GM21825 (cell line): ENCODE measurements around the gene SHISA2.

Experiments
- ATAC-seq: cut with Tn5 transposase; IDR thresholded peaks from one replicate; pipeline ENCODE4 v1.9.1; 2021; ENCODE audit warnings: mild to moderate bottlenecking, moderate library complexity; ENCODE audit not compliant: unreplicated experiment

The SHISA2 gene

DNA sequence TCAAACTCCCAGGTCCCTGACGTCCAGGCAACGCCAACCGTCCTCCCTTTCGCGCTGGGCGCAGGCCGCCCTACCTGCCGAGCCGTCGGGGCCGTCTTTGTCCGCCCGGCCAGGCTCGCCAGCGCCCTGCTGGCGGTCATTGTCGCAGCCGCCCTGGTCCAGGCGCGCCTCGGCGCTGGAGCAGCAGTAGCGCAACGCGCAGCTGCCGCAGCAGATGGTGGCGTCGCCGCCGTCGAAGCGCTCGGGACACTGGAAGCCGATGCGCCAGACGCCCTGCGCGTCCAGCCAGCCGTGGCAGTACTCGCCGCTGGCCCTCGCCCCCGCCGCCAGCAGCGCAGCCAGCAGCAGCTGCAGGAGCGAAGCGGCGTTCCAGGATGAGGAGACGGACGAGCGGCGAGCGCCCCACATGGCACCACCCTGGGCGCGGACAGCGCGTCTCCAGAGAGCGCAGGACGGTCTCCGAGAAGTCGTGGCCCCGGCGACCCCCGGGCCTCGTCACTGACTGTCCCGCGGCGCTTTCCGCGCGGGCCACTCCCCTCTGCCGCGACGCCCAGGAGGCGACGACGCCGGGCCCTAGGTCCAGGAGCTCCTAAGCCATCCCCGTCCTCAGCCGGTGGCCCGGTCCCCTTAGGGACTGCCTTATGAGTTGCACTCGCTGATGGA is 1.1 kb downstream of the SHISA2 start:
- ATAC-seq: no peak

DNA sequence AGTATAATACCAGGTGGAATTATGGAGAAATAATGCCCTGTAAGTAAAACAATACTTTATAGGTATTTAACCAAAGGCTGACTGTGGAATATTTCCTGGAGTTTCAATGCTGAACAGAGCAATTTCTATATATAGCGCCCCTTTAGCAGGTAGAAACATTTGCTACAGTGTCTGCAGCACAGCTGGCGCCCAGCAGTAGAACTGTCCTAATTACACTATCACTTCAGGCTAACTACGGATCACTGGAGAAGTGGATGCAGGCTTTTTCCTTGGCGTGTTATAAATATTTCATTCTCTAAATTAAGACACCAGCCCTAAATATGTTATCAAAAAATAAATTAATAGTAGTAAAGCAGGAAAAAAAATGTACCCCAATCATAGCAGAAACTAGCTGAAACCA is 3.1 kb downstream of the SHISA2 start:
- no peak for ATAC-seq

DNA sequence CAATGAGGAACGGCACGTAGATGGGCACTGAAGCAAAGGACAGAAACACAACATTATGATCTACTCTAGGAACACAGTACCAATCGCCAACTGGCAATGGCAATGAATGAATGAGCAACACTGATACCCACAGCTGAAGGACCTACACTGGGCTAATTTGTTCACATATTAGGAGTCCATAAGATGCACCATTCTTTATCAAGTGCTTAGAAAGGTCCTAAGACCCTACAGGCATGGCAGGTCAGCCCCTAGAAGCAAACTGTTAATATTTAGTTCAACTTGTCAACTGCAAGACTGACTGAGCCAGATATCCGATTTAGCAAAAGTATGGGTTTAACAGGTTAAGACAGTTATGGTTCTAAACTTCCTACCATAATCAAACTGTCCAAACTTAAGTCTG is 4.8 kb downstream of the SHISA2 start:
- no peak for ATAC-seq

DNA sequence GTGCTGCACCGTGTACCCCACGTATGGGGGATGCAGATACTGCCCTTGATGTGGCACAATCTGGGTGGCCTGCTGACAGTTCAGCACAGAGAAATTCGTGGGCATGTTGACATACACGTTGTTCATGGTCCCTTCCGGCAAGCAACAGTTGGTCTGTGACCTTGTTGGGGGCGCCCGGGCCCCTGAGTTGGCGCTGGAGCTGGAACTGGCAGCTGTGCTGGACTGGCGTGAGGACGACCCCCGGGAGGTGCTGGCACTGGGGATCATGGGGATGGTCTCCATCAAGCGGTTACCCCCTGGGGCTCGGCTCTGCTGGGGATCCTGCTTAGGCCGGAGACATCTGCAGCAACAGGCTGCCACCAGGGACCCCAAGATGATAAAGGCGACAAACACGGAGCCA is 5.2 kb downstream of the SHISA2 start:
- ATAC-seq: no peak

DNA sequence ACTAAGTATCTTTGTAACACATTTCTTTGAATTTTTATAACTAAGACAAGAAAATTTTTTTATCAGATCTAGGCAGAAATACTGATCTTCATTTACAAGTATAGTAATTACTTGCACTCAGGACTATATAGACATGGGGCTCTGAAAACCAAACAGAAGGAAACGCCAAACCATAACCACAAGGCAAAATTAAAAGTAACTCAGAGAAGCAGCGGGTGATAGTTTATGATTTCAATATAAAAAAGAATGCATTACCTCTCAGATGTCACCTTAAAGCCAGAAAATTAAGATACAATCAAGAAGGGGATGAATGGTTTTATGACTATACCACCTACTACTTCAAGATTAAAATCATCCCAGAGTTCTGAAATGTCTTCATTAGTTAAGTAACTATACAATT is 6.7 kb downstream of the SHISA2 start:
- ATAC-seq: no peak

DNA sequence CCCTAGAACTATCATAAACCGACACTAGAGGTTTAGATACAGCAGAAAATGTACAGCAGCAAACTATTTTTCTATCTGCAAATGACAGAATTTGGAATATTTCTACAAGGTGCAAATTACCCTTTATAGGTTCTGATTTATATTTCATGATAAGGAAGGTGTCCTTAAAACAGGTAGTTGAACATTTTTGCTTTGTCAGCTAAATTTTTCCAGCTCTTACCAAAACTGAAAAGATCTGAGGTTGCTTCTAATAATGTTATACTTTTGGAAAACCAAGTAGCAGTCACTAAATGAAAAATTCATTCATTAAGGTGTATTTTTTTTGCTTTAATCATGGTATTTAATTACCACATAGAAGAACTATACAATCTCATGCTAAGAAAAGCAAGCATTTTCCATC is 9.0 kb downstream of the SHISA2 start:
- ATAC-seq: no peak

DNA sequence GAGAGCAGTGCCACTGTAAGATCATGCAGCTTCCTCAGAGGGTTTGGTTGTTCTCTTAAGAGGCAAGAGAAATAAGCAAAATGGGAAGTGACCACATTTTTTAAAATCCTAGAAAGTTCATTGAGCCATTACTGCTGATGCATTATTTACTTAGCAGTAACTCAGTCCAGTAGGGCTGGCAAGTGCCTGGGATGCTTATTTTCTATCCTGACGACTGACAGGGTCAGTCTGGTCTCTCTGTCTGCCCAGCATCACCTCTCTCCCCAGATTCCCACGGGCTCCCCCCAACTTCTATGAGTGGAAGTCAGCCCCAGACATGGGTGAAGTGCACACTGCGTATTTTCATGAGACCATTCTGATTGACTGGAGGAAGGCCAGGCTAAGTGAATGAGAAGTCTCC is 10.4 kb downstream of the SHISA2 start:
- ATAC-seq: no peak

DNA sequence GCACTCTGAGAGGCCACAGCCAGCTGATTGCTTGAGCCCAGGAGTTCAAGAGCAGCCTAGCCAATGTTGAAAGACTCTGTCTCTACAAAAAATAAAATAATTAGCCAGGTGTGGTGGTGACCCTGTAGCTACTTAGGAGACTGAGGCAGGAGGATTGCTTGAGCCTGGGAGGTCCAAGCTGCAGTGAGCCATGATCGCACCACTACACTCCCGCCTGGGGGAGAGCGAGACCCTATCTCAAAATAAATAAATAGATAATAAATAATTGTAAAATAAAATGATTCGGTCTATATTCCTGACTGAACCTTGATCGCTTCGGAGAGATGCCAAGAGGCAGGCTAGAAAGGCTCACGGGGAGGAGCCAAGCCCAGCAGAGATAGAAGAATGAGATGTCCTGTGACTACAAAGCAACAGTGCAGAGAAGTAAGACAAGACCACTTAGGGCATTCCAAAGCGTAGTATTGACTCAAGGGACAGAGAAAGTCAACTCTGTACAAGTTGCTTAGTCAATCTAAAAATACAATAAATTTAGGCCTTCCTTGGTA is 12.8 kb downstream of the SHISA2 start:
- no peak for ATAC-seq

DNA sequence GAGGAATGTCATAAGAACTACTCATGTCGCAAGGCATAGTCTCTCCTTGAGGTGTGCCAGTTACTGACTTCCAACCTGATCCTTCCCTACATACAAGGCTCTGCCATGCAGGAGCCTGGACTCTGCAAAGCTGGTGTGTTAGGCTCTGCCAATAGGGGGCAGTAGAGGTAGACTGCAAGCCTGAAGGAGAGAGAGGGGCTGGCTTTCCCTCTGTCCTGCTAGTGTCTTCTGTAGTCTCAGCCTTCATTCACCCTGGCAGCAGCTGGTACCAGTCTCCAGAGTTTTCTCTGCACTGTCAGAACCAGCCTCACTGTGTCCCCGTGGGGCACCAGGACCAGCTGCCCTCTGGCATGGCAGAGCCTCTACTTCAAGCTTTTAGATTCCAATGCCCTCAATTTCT is 14.5 kb downstream of the SHISA2 start:
- ATAC-seq: no peak

DNA sequence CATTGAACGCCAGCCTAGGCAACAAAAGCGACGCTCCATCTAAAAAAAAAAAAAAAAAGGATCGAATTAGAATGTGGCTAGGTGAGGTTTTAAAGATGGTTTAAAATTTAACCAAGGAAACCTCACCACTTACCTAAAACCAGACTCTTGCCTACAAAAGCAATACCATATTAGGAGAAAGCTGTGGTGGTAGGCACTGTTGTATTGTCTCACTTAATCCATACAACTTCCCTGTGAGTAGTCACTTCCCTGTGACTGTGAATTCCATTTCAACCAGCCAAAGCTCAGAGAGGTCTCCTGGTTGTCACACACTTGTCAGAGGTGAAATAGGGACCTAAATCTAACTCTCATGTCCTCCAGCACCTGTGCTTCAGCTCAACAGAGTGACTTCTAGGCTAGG is 15.4 kb downstream of the SHISA2 start:
- no peak for ATAC-seq

DNA sequence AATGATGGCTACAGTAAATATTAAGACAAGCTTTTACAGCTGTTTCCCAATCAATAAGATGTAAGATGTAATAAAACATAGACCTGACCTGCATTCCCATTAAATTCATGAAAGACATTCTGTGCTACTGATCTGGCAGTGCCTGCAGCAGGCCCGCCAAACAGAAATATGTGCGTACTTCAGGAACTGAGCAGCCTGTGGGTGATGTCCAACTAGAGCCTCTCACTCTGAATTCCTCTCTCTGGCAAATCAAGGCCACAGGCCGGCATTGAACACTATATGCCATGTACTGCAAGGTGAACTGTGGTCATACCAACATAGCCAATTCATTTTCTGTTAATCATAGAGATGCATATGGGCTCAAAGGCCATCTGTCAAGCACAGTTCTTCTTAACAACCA is 17.8 kb downstream of the SHISA2 start:
- no peak for ATAC-seq

DNA sequence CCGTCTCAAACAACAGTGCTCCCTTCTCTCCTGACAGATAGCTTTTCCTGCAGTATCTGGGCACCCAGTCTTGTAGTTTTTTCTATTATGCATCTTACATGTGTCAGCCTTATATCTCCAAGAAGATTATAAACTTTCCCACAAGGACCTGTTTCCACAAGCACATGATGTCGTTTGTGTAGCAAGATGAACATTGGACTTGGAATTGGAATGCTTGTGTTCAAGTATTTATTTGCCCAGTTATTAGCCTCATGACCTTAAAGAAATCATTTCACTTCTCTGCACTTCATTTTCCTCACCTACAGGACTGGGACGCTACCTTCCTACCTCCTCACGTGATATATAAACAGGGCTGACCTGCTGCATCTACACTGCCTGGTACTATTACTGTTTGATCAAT is 21.5 kb downstream of the SHISA2 start:
- ATAC-seq: no peak

DNA sequence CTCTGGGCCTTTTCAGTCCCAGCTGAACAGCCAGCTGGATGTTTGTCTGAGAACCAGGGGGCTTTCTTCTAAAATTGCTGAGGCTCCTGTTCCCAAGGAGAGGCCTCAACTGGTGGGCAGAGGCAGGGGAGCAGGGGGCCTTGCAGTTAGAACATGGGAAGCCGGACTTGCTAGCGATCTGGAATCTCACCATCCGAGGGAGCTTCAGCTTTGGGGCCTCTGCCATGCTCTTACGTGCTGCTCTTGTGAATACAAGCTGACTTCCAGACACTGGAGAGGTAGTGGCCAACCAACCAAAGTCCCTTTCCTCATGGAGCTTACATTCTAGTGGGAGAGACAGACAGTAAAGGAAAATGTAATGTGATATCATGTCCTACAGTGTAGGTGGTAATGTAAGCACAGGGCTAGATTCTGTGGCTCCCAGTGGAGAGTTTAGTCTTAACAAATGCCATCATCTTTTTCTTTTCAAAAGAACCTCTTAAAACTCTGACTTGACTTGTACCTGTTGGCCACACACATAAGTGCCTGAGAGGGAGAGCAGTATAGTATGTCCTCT is 22.2 kb downstream of the SHISA2 start:
- no peak for ATAC-seq

DNA sequence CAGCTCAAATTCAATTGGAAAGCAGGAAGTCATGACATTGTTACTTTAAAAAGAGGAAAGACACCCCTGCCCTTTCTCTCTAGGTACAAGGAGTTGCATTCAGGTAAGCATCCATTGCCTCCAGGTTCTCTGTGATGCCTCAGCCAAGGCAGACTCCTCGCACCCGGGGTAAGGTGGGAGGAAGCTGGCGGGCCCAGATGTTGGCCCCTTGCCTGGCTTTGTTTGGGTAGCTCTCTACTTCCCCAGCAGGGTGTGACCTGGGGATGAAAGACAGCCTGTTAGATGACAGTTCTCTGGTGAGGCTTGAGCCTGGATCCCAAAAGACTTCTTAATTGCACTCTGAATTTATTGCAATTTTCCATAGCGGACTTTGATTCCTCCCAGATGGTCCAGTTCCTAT is 25.6 kb downstream of the SHISA2 start:
- no peak for ATAC-seq

DNA sequence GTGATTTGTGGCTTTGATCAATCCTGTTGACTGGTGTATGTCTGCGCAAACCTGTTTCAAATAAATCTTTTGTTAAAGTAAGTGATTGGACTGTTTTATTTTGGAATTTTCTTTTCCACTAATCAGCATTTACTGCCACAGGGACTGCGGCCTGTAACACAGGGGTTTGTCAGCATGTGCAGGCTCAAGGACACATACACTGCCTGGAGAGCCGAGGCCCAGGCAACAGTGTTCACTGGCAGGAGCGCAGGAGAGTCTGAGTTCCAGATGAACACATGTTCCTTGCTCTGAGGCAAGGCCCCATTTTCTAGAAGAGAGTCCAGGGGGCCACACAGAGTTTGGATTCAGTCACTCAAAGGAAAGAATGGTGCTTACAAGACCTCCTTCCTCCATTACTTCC is 26.0 kb downstream of the SHISA2 start:
- no peak for ATAC-seq

DNA sequence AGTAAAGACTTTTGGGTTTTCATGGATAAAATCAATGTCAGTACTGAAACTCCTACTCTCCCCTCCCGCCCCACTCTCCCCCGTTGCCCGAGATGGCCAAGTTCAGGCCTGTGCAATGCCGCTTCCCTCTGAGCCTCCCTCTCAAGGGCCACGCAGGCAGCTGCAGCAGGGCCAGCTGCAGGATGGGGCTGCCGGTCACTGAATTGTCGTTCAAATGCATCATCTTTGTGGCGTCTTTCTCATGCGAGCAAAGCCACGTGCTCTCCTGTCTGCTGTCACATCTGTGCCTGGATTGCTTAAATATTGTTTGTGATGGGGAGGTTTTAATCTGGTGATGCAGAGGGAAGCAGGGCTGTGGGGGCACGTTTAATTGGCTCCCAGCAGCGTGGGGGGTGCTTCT is 26.6 kb downstream of the SHISA2 start:
- ATAC-seq: no peak

DNA sequence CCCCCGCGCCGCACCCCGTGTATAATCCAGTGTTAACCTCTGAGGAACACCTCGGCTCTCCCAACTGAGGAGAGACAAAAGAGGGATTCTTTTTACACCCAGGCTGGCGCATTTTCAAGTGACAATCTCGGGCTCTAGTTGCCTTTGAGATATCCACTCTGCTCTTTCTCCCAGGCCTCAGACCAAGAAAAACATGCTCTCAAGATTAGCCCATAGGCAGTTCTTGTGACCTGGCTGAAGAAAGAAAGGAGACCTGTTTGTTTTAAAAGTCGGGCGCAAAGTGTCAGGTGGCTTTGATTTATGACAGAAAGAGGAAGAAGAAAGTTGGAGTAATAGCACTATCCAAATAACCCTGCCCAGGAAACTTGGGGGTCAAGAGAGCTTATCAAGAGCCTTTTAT is 27.3 kb downstream of the SHISA2 start:
- ATAC-seq: no peak

DNA sequence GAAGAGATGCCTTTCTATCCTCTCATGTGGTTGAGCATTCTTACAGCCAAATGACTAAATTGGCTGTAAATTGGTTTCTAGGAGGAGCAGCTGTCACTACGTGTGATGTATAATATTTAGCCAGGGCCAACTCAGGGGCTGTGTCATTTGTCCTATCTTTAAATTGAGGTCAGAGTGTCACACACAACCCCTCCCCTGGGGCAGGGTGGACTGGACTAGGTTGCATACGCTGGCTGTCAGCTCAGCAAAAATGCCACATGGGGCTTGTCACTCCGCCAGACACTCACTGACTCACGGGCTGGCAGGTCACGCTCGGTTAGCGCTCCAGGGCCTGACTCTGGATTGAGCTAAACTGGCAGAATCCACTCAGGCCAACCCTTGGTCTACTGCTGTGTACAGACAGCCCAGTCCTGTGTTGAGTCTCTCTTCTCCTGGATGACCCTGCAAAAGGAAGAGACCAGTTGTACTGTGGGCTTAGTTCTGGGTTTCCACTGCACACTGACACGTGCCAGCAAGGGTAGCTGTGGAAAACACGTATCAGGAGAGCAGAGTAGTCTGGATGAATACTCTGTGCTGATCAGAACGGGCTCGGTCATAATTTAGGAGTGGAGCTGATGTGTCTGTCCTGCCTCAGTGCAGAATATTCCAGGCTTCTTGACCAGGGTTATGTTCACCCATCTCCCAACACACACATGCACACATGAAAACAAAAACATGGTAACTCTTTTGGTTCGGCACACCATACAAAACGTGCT is 29.1 kb downstream of the SHISA2 start:
- no peak for ATAC-seq

DNA sequence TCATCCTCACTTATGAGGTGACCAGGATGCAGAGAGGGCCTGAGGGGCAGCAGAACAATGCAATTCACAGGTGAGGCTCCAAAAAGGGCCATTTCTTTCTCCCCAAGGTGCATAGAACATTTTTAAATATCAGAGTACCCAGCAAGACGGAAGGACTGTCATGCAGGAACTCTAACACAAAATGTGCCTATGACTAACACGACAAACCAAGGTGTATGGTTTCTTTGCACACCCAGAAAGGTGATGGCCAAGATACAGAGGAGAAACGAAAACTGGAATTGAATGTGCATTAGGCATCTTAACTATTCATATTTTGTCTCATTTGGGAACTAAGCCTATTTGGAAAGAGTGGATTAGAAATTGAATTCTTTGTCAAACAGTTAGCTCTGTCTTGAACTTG is 29.9 kb downstream of the SHISA2 start:
- no peak for ATAC-seq

DNA sequence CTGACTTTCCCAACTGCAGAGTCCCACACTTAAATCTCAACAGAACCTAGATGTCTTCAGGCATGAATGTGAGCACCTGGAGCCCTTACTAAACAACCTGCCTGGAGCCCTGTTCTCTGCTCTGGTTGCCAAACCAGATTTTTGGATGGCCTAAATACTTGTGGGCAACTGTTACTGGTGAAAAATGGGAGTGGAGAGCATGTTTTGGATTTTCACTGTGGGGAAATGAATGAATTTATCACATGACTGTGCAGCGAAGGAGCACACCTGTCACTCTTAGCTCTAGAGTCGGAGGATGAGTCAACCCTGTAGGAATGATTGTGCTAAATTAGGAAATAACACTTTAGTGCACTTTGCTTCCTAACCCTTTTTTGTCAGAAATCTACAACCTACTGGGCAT is 30.3 kb downstream of the SHISA2 start:
- ATAC-seq: no peak

DNA sequence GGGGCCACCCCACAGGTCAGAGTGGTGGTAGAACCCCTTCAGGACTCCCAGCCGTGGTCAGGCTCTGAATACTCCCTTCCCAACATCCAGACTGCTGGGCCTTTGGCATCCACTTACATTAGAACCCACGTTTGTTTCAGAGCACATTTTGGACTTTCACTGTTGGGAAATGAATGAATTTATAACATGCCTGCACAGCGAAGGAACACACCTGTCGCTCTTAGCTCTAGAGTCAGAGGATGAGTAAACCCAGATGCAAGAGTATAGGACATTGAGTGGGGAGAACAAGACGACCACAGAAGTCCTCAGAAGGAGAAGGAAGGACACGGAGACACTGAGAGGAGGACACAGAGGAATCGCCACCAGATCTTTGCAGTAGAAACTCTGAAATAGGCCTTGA is 30.9 kb downstream of the SHISA2 start:
- no peak for ATAC-seq
